WTC11 (cell line): ENCODE measurements around the gene RAMP1.

Experiments
- ATF3 ChIP-seq: sonication (generic); formaldehyde crosslinking; conservative IDR thresholded peaks from 2 replicates; pipeline ENCODE4 v1.8.1; 2022; ENCODE audit warnings: mild to moderate bottlenecking, missing genetic modification reagents
- CTCF ChIP-seq: fragments of 200-600 bp; IDR thresholded peaks from 2 replicates; pipeline ENCODE4 v1.8.0; 2022; ENCODE audit warnings: antibody characterized with exemption
- ELF4 ChIP-seq: sonication (generic); formaldehyde crosslinking; IDR thresholded peaks from 2 replicates; pipeline ENCODE4 v1.8.1; 2022; ENCODE audit warnings: low read depth, mild to moderate bottlenecking, moderate library complexity, missing genetic modification reagents
- KAT7 ChIP-seq: sonication (generic); formaldehyde crosslinking; IDR thresholded peaks from 2 replicates; pipeline ENCODE4 v1.8.1; 2023; ENCODE audit warnings: missing genetic modification reagents, mild to moderate bottlenecking, borderline replicate concordance
- TF ChIP-seq, protein P1 (sequence below): sonication (generic); formaldehyde crosslinking; IDR thresholded peaks from 2 replicates; pipeline ENCODE4 v1.8.1; 2023; ENCODE audit warnings: mild to moderate bottlenecking, missing genetic modification reagents

GRCh38 chr2:237946423-237946822 lies 87.0 kb downstream of the RAMP1 start:
- TF ChIP-seq, protein P1, sequence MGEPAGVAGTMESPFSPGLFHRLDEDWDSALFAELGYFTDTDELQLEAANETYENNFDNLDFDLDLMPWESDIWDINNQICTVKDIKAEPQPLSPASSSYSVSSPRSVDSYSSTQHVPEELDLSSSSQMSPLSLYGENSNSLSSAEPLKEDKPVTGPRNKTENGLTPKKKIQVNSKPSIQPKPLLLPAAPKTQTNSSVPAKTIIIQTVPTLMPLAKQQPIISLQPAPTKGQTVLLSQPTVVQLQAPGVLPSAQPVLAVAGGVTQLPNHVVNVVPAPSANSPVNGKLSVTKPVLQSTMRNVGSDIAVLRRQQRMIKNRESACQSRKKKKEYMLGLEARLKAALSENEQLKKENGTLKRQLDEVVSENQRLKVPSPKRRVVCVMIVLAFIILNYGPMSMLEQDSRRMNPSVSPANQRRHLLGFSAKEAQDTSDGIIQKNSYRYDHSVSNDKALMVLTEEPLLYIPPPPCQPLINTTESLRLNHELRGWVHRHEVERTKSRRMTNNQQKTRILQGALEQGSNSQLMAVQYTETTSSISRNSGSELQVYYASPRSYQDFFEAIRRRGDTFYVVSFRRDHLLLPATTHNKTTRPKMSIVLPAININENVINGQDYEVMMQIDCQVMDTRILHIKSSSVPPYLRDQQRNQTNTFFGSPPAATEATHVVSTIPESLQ (CRISPR knock-in tag): no peak
- TF ChIP-seq KAT7 (no peak), ATF3 (CRISPR knock-in tag) (no peak), CTCF (no peak), ELF4 (CRISPR knock-in tag) (no peak)
